Thyroid gland (tissue), 4 donors: Measurements from ENCODE around the gene LIF. TPM values are rescaled to one million over a fixed set of nuclear protein-coding genes. Genes with fewer than 3 reads are reported as not detected.

Source experiments
- DNase-seq, 2 donors: peaks; one replicate each; pipeline ENCODE4 v3.0.0-alpha.2; 2019
- H3K27ac ChIP-seq, 3 donors: fragments of 200-600 bp; sonication (generic); 1 replicate in 2 of 3; 2 replicates in 1 of 3; pipeline ENCODE4 v1.5.1; 2016 to 2019; ENCODE audit warnings: mild to moderate bottlenecking in 1 of 3, moderate library complexity in 1 of 3
- H3K27me3 ChIP-seq: fragments of 200-600 bp; sonication (generic); one replicate; pipeline ENCODE4 v1.5.1; 2019
- H3K36me3 ChIP-seq, 2 donors: fragments of 200-600 bp; sonication (generic); one replicate each; pipeline ENCODE4 v1.5.1; 2016 to 2019
- H3K4me1 ChIP-seq, 2 donors: fragments of 200-600 bp; sonication (generic); one replicate each; pipeline ENCODE4 v1.5.1; 2017 to 2019
- H3K4me3 ChIP-seq, 3 donors: fragments of 200-600 bp; sonication (generic); replicated peaks in 1 of 3; 1 replicate in 2 of 3; 2 replicates in 1 of 3; pipeline ENCODE4 v1.5.1; 2016; ENCODE audit warnings: mild to moderate bottlenecking in 1 of 3
- H3K9me3 ChIP-seq: fragments of 200-600 bp; sonication (generic); one replicate; pipeline ENCODE4 v1.5.1; 2017
- CTCF ChIP-seq, 6 experiments: fragments of 200-600 bp in 3 of 6; fragments of 450-650 bp in 3 of 6; sonication (generic) in 3 of 6; IDR thresholded peaks; one replicate each; pipeline ENCODE4 v1.5.1; 2016 to 2019; ENCODE audit warnings: antibody characterized with exemption in 6 of 6, mild to moderate bottlenecking in 2 of 6, inconsistent platforms in 1 of 6, moderate library complexity in 1 of 6
- POLR2A ChIP-seq, 2 donors: fragments of 450-650 bp; IDR thresholded peaks; one replicate each; pipeline ENCODE4 v1.6.1; 2017; ENCODE audit warnings: antibody characterized with exemption in 2 of 2, mild to moderate bottlenecking in 2 of 2, moderate library complexity in 1 of 2
- WGBS, 2 donors: methylation state at CpG; one replicate each; pipeline ENCODE4 v1.1.5; 2017; 5-methylcytosine and 5-hydroxymethylcytosine counted together
- intact Hi-C: fragments of 100-400 bp; cut with DNase I; formaldehyde crosslinking; loops from one replicate; pipeline ENCODE4 v1.15.1; 2023
- total RNA-seq, 4 donors: library from RNA; depleted of rRNA; stranded (reverse); fragments of >200 nt; gene quantifications; one replicate each; pipeline ENCODE4 v1.2.3, GENCODE V29; 2016

Gene LIF
- total RNA-seq, 4 donors from 2014 or later = 0.89 to 2.6 (median 2.2) TPM

- 73% methylated on average over 26 of the region's 26 CpGs for WGBS, 2 donors
- no peak for DNase-seq
- peaks cover 9 to 31% of the 10 kb centered on the region in 2 donors for H3K4me1 ChIP-seq
- no peaks in the 10 kb centered on the region for H3K36me3 ChIP-seq
- intact Hi-C loops = no loop called here
- H3K27me3 ChIP-seq = no peaks in the 10 kb centered on the region
- H3K9me3 ChIP-seq = no peaks in the 10 kb centered on the region
- H3K4me3 ChIP-seq = no peak overlapping the region
- TF ChIP-seq POLR2A (IDR thresholded peaks at IDR 0.05) (no peak), CTCF (IDR thresholded peaks at IDR 0.05) (no peak)
- H3K27ac ChIP-seq = peak overlapping the region in 2 of 3 donors; percentile 31 to 39
Observed at GRCh38 chr22:30208631-30209603, 37.6 kb downstream of the LIF start.

- Histone ChIP-seq H3K27me3 (no peaks in the 10 kb centered on the region), H3K4me1 (peaks cover 10 to 31% of the 10 kb centered on the region in 2 donors), H3K36me3 (no peaks in the 10 kb centered on the region), H3K9me3 (no peaks in the 10 kb centered on the region), H3K4me3 (no peak overlapping the region), H3K27ac (no peak overlapping the region)
- WGBS, 2 donors = 70 to 83% methylated on average over 16 of the region's 16 CpGs
- no peak for DNase-seq
- intact Hi-C loops = no loop called here
- TF ChIP-seq CTCF (IDR thresholded peaks at IDR 0.05) = no peak
- no peak for TF ChIP-seq POLR2A (IDR thresholded peaks at IDR 0.05)
Observed at GRCh38 chr22:30206944-30207343, 39.6 kb downstream of the LIF start.

GRCh38 chr22:30205281-30206115 is 41.1 kb downstream of the LIF start:
- intact Hi-C loops = no loop called here
- Histone ChIP-seq H3K4me3 (no peak overlapping the region), H3K4me1 (peaks cover 11 to 35% of the 10 kb centered on the region in 2 donors), H3K27ac (no peak overlapping the region), H3K36me3 (no peaks in the 10 kb centered on the region), H3K27me3 (no peaks in the 10 kb centered on the region), H3K9me3 (no peaks in the 10 kb centered on the region)
- TF ChIP-seq POLR2A (IDR thresholded peaks at IDR 0.05) = no peak
- TF ChIP-seq CTCF (IDR thresholded peaks at IDR 0.05) = no peak
- 83 to 84% methylated on average over 25 of the region's 25 CpGs for WGBS, 2 donors
- no peak for DNase-seq

GRCh38 chr22:30204742-30205111 is 41.8 kb downstream of the LIF start:
- intact Hi-C loops = no loop called here
- 71 to 74% methylated on average over 10 of the region's 10 CpGs for WGBS, 2 donors
- H3K36me3 ChIP-seq = no peaks in the 10 kb centered on the region
- no peak for DNase-seq
- no peak overlapping the region for H3K4me3 ChIP-seq
- no peaks in the 10 kb centered on the region for H3K27me3 ChIP-seq
- peaks cover 11 to 35% of the 10 kb centered on the region in 2 donors for H3K4me1 ChIP-seq
- TF ChIP-seq CTCF (IDR thresholded peaks at IDR 0.05) (no peak), POLR2A (IDR thresholded peaks at IDR 0.05) (no peak)
- peak overlapping the region in 1 of 3 donors; percentile 8 for H3K27ac ChIP-seq
- H3K9me3 ChIP-seq = no peaks in the 10 kb centered on the region
